Erythroblast (primary cell): Measurements from ENCODE around the gene ZNF280D.

ENCODE experiments used
- GATA1 ChIP-seq: IDR thresholded peaks from 2 replicates; pipeline ENCODE4 v1.6.1; 2011; ENCODE audit warnings: low read depth, mild to moderate bottlenecking, control low read depth, low read length, moderate library complexity
- POLR2A ChIP-seq: IDR thresholded peaks from 2 replicates; pipeline ENCODE4 v1.6.1; 2011; ENCODE audit warnings: mild to moderate bottlenecking, low read length

- TF ChIP-seq POLR2A (no peak), GATA1 (no peak)
Measured at GRCh38 chr15:56782306-56782705, 49.0 kb upstream of the ZNF280D start.
